ENCODE measurements around the gene MAN1B1.

MAN1B1 gene

GRCh38 chr9:137141050-137141810 lies 54.4 kb downstream of the MAN1B1 start:
- H3K4me3 ChIP-seq (ENCODE audit: low read depth, low read length) = no peak overlapping the region

GRCh38 chr9:137141976-137142936 lies 55.5 kb downstream of the MAN1B1 start:
- no peak overlapping the region for H3K4me3 ChIP-seq (ENCODE audit: low read depth, low read length)

DNA sequence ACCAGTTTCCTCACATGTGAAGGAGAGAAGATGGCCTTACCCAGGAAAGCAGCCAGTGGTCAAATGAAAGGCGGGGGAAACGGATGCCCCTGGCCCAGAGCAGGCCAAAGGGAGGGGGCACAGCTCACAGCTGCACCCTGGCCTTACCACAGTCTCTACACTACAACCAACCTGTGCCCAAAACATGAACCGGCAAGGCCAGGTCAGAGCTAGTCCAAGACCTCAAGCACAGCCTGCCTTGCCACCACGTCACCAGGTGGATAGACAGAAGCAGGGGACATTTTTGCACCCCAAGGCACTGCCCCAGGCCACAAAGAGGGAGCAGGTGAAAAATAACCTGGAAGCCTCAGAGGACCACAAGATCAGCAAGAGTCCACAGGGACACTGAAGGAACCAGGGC lies 56.7 kb downstream of the MAN1B1 start:
- no peak overlapping the region for H3K4me3 ChIP-seq (ENCODE audit: low read depth, low read length)

DNA sequence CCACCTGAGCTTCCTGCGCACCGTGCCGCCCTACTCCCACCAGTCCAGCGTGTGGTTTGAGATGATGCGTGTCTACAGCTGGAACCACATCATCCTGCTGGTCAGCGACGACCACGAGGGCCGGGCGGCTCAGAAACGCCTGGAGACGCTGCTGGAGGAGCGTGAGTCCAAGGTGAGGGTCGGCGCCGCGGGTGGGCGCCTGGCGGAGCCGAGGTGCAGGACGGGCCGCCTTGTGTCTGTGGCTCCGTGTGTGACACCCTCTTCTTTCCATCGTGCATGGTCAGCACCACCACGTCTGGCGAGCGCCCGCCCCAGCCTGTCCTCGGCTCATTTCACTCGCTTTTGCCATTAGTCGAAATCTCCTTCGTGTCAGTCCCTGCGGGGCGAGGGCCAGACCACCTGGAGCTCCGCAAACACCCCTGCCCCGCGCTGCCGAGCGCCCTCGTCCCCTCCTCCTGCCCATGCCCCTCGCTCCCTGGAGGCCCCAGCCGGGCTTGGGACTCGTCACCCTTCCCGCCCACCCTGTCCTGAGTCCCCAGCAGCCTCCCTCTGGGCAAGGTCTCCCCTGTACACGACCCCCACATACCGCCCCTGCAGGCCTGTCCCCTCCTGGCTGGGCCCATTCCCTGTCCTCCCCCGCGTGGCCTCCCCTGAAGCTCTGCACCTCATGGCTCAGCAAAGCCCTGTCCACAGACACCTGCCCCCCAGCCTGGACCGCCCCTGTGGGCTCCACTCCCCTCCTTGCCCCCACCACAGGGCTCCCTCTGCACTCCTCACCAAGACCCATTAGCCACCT lies 59.1 kb downstream of the MAN1B1 start:
- H3K4me3 ChIP-seq (ENCODE audit: low read depth, low read length) = no peak overlapping the region

GRCh38 chr9:137146527-137146918 lies 59.7 kb downstream of the MAN1B1 start:
- no peak overlapping the region for H3K4me3 ChIP-seq (ENCODE audit: low read depth, low read length)

GRCh38 chr9:137147091-137147792 lies 60.5 kb downstream of the MAN1B1 start:
- H3K4me3 ChIP-seq (ENCODE audit: low read depth, low read length) = no peak overlapping the region

DNA sequence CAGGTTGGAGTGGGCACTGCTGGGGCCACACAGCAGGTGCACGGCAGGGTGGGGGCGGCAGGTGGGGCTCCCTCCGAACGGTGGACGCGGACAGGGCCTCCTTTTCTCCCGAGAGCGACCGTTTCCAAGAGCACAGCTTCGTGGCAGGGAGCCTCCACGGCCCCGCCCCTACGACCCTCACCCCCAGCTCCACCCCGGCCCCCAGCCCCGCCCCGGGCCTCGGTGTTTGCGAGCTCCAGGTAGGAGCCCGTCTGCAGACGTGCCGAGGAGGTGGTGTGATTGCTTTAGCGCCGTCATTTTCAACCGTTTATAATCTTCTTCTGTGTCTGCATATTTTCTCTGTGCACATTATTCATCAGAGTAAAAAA lies 61.0 kb downstream of the MAN1B1 start:
- H3K4me3 ChIP-seq (ENCODE audit: low read depth, low read length) = no peak overlapping the region

GRCh38 chr9:137148242-137148641 lies 61.5 kb downstream of the MAN1B1 start:
- no peak overlapping the region for H3K4me3 ChIP-seq (ENCODE audit: low read depth, low read length)

- H3K4me3 ChIP-seq (ENCODE audit: low read depth, low read length) = no peak overlapping the region
Observed at GRCh38 chr9:137148661-137149060, 61.9 kb downstream of the MAN1B1 start.

- H3K4me3 ChIP-seq (ENCODE audit: low read depth, low read length) = no peak overlapping the region
Observed at GRCh38 chr9:137149363-137149762, 62.6 kb downstream of the MAN1B1 start.

- no peak overlapping the region for H3K4me3 ChIP-seq (ENCODE audit: low read depth, low read length)
Observed at GRCh38 chr9:137149942-137150616, 63.3 kb downstream of the MAN1B1 start.

DNA sequence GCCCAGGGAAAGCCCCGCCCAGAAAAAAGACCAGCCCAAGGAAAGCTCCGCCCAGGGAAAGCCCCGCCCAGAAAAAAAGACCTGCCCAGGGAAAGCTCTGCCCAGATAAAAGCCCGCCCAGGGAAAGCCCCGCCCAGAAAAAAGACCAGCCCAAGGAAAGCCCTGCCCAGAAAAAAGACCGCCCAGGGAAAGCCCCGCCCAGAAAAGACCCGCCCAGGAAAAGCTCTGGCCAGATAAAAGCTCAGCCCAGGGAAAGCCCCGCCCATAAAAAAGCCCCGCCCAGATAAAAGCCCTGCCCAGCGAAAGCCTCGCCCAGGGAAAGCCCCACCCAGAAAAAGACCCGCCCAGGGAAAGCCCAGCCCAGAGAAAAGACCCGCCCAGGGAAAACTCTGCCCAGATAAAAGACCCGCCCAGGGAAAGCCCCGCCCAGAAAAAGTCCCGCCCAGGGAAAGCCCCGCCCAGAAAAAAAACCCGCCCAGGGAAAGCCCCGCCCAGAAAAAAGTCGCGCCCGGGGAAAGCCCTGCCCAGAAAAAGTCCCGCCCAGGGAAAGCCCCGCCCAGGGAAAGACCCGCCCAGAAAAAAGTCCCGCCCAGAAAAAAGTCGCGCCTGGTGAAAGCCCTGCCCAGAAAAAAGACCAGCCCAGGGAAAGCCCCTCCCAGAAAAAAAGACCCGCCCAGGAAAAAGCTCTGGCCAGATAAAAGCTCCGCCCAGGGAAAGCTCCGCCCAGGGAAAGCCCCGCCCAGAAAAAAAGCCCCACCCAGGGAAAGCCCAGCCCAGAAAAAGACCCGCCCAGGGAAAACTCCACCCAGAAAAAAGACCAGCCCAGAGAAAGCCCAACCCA lies 64.1 kb downstream of the MAN1B1 start:
- H3K4me3 ChIP-seq (ENCODE audit: low read depth, low read length) = no peak overlapping the region

- no peak overlapping the region for H3K4me3 ChIP-seq (ENCODE audit: low read depth, low read length)
Observed at GRCh38 chr9:137152844-137153405, 66.1 kb downstream of the MAN1B1 start.

- peak overlapping the region; percentile 20 for H3K4me3 ChIP-seq (ENCODE audit: low read depth, low read length)
Observed at GRCh38 chr9:137156567-137157375, 70.0 kb downstream of the MAN1B1 start.

DNA sequence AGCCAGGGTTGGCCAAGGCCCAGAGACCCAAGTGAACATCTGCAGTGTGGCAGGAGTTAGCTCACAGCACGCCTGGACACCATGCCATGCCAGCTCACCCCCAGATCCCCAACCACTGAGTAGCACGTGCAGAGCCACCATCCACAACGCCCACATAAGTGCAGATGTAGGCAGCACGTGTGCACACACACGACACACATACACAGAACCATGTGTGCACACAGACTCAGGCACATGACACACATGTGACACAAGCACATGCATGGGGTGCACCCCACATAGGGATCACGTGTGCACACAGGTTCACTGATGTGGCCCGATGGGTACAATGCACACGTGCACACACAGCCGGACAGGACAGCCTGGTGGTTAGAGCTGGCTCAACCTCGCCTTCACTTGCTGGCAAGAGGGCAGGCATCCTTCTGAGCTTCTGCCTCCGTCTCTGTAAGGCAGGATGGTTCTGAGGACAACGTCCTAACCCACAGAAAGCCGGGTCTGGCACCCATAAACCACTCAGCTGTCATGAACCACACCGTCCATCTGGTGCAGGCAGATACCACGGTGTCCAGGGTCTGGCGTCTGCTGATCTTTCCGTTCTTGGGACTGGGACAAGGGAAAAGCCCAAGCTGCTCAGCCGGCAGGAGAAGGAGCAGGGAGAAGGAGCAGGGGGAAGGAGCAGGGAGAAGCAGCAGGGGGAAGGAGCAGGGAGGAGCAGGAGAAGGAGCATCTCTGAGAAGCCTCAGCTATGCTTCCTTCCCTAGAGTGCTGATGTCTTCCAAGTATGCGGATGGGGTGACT lies 71.0 kb downstream of the MAN1B1 start:
- no peak overlapping the region for H3K4me3 ChIP-seq (ENCODE audit: low read depth, low read length)

DNA sequence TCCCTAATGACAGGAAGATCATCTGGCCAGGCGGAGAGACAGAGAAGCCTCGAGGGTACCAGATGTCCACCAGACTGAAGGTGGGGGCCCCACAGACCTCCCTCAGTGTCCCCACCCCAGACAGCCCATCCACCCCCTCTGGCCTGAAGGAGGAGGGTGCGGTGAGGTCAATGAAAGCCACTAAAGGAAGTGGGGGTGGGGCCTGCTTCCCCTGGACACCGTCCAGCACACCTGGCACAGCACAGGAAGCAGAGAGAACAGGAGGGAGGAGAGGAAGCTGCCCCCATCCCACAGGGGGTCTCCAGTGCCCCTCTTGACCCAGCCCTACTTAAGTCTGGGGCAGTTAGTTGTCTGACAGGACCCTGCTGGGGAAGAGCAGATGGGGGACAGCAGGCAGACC lies 71.8 kb downstream of the MAN1B1 start:
- H3K4me3 ChIP-seq (ENCODE audit: low read depth, low read length) = no peak overlapping the region

Measured in iPS-11a (cell line).